Activated naive CD8-positive, alpha-beta T cell treated with anti-CD3 and anti-CD28 coated beads, Interleukin-2, amount 50 U/mL, for 16 hours (primary cell): Measurements from ENCODE around the gene P2RX4.
"Not testable (repeated sequence)": the region's sequence is repeated elsewhere in the genome, so short reads cannot be mapped to it uniquely, and the experiment has no call there.

ENCODE experiments used
- DNase-seq: peaks from one replicate; pipeline ENCODE4 v3.0.0-alpha.2; 2020; ENCODE audit warnings: low read depth, low spot score

P2RX4 gene

GRCh38 chr12:121241156-121241970, 31.4 kb downstream of the P2RX4 start:
- no peak for DNase-seq

GRCh38 chr12:121245031-121245430, 35.1 kb downstream of the P2RX4 start:
- no peak for DNase-seq

GRCh38 chr12:121245951-121246350, 36.0 kb downstream of the P2RX4 start:
- DNase-seq = no peak

GRCh38 chr12:121246893-121247557, 37.1 kb downstream of the P2RX4 start:
- no peak for DNase-seq

- no peak for DNase-seq
Observed at GRCh38 chr12:121248622-121249021, 38.7 kb downstream of the P2RX4 start.

GRCh38 chr12:121250359-121250758, 40.4 kb downstream of the P2RX4 start:
- DNase-seq = no peak

- no peak for DNase-seq
Observed at GRCh38 chr12:121251838-121252237, 41.9 kb downstream of the P2RX4 start.

- DNase-seq = no peak
Observed at GRCh38 chr12:121252712-121253345, 42.9 kb downstream of the P2RX4 start.

GRCh38 chr12:121253638-121254335, 43.9 kb downstream of the P2RX4 start:
- no peak for DNase-seq

GRCh38 chr12:121255433-121255832, 45.5 kb downstream of the P2RX4 start:
- no peak for DNase-seq

- DNase-seq = not testable (repeated sequence)
Observed at GRCh38 chr12:121257704-121258449, 47.9 kb downstream of the P2RX4 start.

GRCh38 chr12:121259074-121259473, 49.1 kb downstream of the P2RX4 start:
- no peak for DNase-seq

- no peak for DNase-seq
Observed at GRCh38 chr12:121260091-121260490, 50.2 kb downstream of the P2RX4 start.

GRCh38 chr12:121261398-121261797, 51.5 kb downstream of the P2RX4 start:
- no peak for DNase-seq

GRCh38 chr12:121263206-121263935, 53.4 kb downstream of the P2RX4 start:
- DNase-seq = no peak

- no peak for DNase-seq
Observed at GRCh38 chr12:121264135-121264534, 54.2 kb downstream of the P2RX4 start.

GRCh38 chr12:121264951-121265515, 55.1 kb downstream of the P2RX4 start:
- DNase-seq = no peak

- DNase-seq = no peak
Observed at GRCh38 chr12:121267822-121268221, 57.9 kb downstream of the P2RX4 start.

- DNase-seq = no peak
Observed at GRCh38 chr12:121273364-121273896, 63.5 kb downstream of the P2RX4 start.
